Measurements from ENCODE around the gene VPS37D. TPM values are rescaled to one million over a fixed set of nuclear protein-coding genes. Genes with fewer than 3 reads are reported as not detected.
"Not testable (repeated sequence)": the region's sequence is repeated elsewhere in the genome, so short reads cannot be mapped to it uniquely, and the experiment has no call there.

VPS37D gene
- total and polyA plus RNA-seq, 3 experiments from 2014 or later, result 0.17 to 0.18 TPM; not detected in 1

DNA sequence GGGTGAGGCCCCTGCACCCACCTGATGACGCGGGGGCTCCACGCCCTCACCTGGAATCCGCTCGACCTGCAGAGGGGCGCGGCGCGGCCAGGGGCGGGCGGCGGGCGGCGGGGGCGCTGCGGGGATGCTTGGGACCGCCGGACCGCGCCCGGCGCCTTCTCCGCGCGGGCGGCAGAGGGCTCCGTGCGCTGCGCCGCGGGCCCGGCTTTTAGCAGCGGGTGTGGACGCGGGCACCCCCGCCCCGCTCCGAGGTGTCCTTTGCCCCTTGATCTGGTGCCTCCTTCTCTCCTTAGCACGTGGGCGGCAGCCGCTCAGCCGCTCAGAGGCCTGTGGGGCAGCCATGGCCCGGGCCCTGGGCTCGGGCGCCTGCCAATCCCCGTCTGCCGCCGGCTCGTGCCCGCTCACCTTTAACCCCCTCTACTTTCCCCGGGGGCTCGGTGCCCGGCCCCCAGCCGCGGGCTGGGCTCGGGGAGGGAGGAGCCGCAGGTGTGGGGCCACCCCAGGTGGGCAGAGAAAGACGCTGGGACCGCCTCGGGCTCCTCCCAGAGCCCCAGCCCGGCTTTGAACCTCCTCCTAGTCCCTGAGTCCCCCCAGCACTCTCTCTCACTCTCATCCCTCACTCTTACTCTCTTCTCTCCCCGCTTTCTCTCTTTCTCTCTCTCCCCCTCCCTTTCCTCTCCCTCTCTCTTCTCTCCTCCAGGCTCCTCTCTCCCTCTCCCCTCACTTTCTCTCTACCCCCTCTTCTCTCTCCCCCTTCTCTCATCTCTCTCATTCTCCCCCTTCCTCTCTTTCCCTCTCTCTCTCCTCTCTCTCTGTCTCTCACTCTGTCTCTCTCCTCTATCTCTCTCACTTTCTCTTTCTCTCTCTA is 19.7 kb upstream of the VPS37D start:
- Histone ChIP-seq H3K27me3 (ENCODE audit: insufficient read depth, low read length, poor library complexity, severe bottlenecking) (peaks cover 34% of the 10 kb centered on the region), H3K4me1 (ENCODE audit: insufficient read depth, low read length) (peaks cover 7% of the 10 kb centered on the region), H3K27ac (ENCODE audit: low read depth, low read length) (no peak overlapping the region), H3K9me3 (ENCODE audit: low read length) (no peaks in the 10 kb centered on the region), H3K36me3 (ENCODE audit: insufficient read depth, low read length) (no peaks in the 10 kb centered on the region), H3K4me3 (ENCODE audit: low read length) (no peak overlapping the region)
- H3K27ac Mint-ChIP-seq, result peak overlapping the region in 1 of 8 donors; percentile 34
- H3K36me3 Mint-ChIP-seq, result peaks cover 0 to 2% (median 0%) of the 10 kb centered on the region in 3 donors
- peaks cover 45 to 71% of the 10 kb centered on the region in 2 donors for H3K27me3 Mint-ChIP-seq
- ChIA-PET POLR2A (no interaction called here), CTCF (no interaction called here)
- peak in 3 of 5 donors; percentile 12 to 35 (median 23) for DNase-seq
- H3K9me3 Mint-ChIP-seq, result no peaks in the 10 kb centered on the region
- H3K4me1 Mint-ChIP-seq, result peaks cover 7 to 12% (median 9%) of the 10 kb centered on the region in 3 donors
- H3K4me3 Mint-ChIP-seq, result peak overlapping the region in 6 of 7 donors; percentile 51 to 78 (median 68)

DNA sequence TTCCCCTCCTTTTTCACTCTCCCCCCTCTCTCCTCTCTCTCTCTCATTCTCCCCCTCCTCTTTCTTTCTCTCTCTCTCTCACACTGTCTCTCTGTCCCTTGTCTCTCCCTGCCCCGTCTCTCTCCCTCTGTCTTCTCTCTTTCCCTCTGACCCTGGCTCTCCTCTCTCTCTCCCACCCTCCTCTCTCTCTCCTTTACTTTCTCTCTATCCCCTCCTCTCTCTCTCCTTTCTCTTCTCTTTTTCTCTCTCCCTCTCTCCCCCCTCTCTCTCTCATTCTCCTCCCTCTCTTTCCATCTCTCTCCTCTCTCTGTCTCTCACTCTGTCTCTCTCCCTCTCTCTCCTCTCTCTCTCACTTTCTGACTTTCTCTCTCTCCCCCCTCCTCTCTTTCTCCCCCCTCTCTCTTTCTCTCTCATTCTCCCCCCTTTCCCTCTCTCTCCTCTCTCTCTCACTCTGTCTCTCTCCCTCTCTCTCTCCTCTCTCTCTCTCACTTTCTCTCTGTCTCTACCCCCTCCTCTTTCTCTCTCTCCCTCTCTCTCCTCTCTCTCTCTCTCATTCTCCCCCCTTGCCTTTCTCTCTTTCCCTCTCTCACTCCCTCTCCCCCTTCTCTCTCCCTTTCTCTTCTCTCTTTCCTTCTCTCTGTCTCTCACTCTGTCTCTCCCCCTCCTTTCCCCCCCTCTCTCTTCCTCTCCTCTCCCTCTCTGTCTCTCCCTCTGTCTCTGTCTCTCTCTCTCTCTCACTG is 18.9 kb upstream of the VPS37D start:
- peak overlapping the region in 1 of 8 donors; percentile 54 for H3K27ac Mint-ChIP-seq

DNA sequence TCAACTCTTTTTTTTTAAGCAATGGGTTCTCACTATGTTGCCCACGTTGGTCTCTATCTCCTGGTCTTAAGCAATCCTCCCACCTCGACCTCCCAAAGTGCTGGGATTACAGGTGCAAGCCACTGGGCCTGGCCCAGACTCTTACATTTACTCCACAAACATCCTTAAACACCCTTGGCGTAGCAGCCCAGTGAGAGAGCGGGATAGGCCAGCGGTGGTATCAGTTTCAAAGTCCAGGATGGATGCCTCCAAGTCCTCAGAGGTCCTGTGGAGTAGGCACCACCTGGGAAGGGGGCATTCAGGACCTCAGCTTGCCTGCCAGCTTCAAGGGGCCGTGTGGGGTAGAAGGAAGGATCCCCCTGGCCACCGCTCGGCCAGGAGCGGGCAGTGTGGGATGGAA is 18.1 kb upstream of the VPS37D start:
- H3K9me3 Mint-ChIP-seq, result no peaks in the 10 kb centered on the region
- peak overlapping the region in 2 of 7 donors; percentile 30 to 49 for H3K4me3 Mint-ChIP-seq

More for the DNA sequence above, 18.9 kb upstream of the VPS37D start:
- no peaks in the 10 kb centered on the region for H3K9me3 ChIP-seq (ENCODE audit: low read length)
- Mint-ChIP-seq H3K4me1 (peaks cover 7 to 12% (median 9%) of the 10 kb centered on the region in 3 donors), H3K36me3 (peaks cover 0 to 2% (median 0%) of the 10 kb centered on the region in 3 donors), H3K4me3 (peak overlapping the region in 5 of 7 donors; percentile 52 to 78 (median 69)), H3K27me3 (peaks cover 47 to 75% of the 10 kb centered on the region in 2 donors), H3K9me3 (no peaks in the 10 kb centered on the region)
- H3K4me1 ChIP-seq (ENCODE audit: insufficient read depth, low read length), result peaks cover 7% of the 10 kb centered on the region
- CTCF ChIA-PET, result no interaction called here
- H3K27ac ChIP-seq (ENCODE audit: low read depth, low read length), result no peak overlapping the region
- POLR2A ChIA-PET, result no interaction called here
- no peak overlapping the region for H3K4me3 ChIP-seq (ENCODE audit: low read length)
- H3K27me3 ChIP-seq (ENCODE audit: insufficient read depth, low read length, poor library complexity, severe bottlenecking), result peaks cover 34% of the 10 kb centered on the region
- no peaks in the 10 kb centered on the region for H3K36me3 ChIP-seq (ENCODE audit: insufficient read depth, low read length)
- no peak for DNase-seq

DNA sequence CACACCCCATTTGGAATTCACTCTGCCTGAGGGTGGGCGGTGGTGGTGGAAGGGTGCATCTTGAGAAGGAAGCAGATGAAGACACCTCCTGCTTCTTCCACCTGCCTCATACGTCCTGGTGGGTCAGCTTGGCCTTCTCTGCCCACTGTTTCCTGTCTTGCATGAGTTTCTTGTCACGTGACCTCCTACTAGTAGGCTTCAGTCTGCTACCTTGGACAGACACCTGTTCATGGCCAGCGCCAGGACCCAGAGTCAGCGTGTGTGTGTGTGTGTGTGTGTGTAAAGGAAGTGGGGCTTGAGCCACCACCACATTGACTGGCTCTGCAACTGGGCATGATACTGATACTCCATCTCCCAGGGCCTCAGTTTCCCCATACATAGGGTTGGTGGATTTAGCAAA is 17.1 kb upstream of the VPS37D start:
- Histone ChIP-seq H3K9me3 (ENCODE audit: low read length) (no peaks in the 10 kb centered on the region), H3K27ac (ENCODE audit: low read depth, low read length) (no peak overlapping the region), H3K4me1 (ENCODE audit: insufficient read depth, low read length) (peaks cover 7% of the 10 kb centered on the region), H3K36me3 (ENCODE audit: insufficient read depth, low read length) (no peaks in the 10 kb centered on the region), H3K4me3 (ENCODE audit: low read length) (no peak overlapping the region), H3K27me3 (ENCODE audit: insufficient read depth, low read length, poor library complexity, severe bottlenecking) (peaks cover 34% of the 10 kb centered on the region)
- H3K4me3 Mint-ChIP-seq, result no peak overlapping the region
- CTCF ChIA-PET, result no interaction called here
- H3K9me3 Mint-ChIP-seq, result no peaks in the 10 kb centered on the region
- peaks cover 38 to 73% of the 10 kb centered on the region in 2 donors for H3K27me3 Mint-ChIP-seq
- peaks cover 7 to 12% (median 9%) of the 10 kb centered on the region in 3 donors for H3K4me1 Mint-ChIP-seq
- POLR2A ChIA-PET, result no interaction called here
- no peak overlapping the region for H3K27ac Mint-ChIP-seq
- no peak for DNase-seq
- no peaks in the 10 kb centered on the region for H3K36me3 Mint-ChIP-seq

More for the DNA sequence above, 18.1 kb upstream of the VPS37D start:
- no peaks in the 10 kb centered on the region for H3K36me3 ChIP-seq (ENCODE audit: insufficient read depth, low read length)
- ChIA-PET POLR2A (no interaction called here), CTCF (no interaction called here)
- Mint-ChIP-seq H3K27me3 (peaks cover 43 to 73% of the 10 kb centered on the region in 2 donors), H3K36me3 (no peaks in the 10 kb centered on the region), H3K4me1 (peaks cover 7 to 12% (median 9%) of the 10 kb centered on the region in 3 donors), H3K27ac (no peak overlapping the region)
- H3K27me3 ChIP-seq (ENCODE audit: insufficient read depth, low read length, poor library complexity, severe bottlenecking), result peaks cover 34% of the 10 kb centered on the region
- H3K9me3 ChIP-seq (ENCODE audit: low read length), result no peaks in the 10 kb centered on the region
- no peak overlapping the region for H3K4me3 ChIP-seq (ENCODE audit: low read length)
- DNase-seq, result no peak
- peaks cover 7% of the 10 kb centered on the region for H3K4me1 ChIP-seq (ENCODE audit: insufficient read depth, low read length)
- no peak overlapping the region for H3K27ac ChIP-seq (ENCODE audit: low read depth, low read length)

DNA sequence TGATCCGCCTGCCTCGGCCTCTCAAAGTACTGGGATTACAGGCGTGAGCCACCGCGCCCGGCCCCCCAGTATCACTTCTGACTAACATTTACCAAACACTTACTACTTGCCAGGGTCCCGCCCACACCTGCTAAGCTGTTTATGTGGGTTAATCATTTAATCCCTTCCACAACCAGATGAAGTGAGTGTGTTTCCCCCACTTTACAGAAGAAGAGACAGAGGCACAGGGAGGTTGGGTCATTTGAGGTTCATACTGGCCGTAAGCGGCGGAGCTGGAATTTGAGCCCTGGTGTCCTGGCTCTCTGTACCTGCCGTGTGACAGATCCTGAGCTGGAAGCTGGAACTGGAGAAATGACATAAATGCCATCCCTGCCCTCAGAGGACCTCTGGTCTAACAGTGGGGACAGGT is 15.1 kb upstream of the VPS37D start:
- Histone ChIP-seq H3K9me3 (ENCODE audit: low read length) (no peaks in the 10 kb centered on the region), H3K27me3 (ENCODE audit: insufficient read depth, low read length, poor library complexity, severe bottlenecking) (peaks cover 19% of the 10 kb centered on the region), H3K4me1 (ENCODE audit: insufficient read depth, low read length) (peaks cover 7% of the 10 kb centered on the region), H3K36me3 (ENCODE audit: insufficient read depth, low read length) (no peaks in the 10 kb centered on the region), H3K27ac (ENCODE audit: low read depth, low read length) (no peak overlapping the region), H3K4me3 (ENCODE audit: low read length) (no peak overlapping the region)
- Mint-ChIP-seq H3K27me3 (peaks cover 28 to 60% of the 10 kb centered on the region in 2 donors), H3K4me1 (peaks cover 7 to 12% (median 9%) of the 10 kb centered on the region in 3 donors), H3K36me3 (no peaks in the 10 kb centered on the region), H3K4me3 (no peak overlapping the region), H3K9me3 (no peaks in the 10 kb centered on the region), H3K27ac (peak overlapping the region in 1 of 8 donors; percentile 39)
- DNase-seq, result no peak
- POLR2A ChIA-PET, result no interaction called here
- CTCF ChIA-PET, result interaction anchor here (0.9 to 1.3 kb wide), 2 partner anchors 9 to 46 kb away, joined by 3 read pairs; no protein-coding TSS in a partner anchor

DNA sequence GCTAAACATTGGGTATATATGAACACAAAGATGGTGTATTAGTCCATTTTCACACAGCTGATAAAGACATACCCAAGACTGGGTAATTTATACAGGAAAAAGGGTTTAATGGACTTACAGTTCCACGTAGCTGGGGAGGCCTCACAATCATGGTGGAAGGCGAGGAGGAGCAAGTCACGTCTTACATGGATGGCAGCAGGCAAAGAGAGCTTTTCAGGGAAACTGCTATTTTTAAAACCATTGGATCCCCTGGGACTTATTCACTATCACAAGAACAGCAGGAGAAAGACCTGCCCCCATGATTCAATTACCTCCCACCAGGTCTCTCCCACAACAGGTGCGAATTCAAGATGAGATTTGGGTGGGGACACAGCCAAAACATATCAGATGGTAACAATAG is 12.3 kb upstream of the VPS37D start:
- H3K4me1 Mint-ChIP-seq; H3K36me3 Mint-ChIP-seq; H3K27ac Mint-ChIP-seq; H3K36me3 ChIP-seq (ENCODE audit: insufficient read depth, low read length); POLR2A ChIA-PET; H3K27ac ChIP-seq (ENCODE audit: low read depth, low read length); H3K9me3 Mint-ChIP-seq; H3K9me3 ChIP-seq (ENCODE audit: low read length); H3K4me1 ChIP-seq (ENCODE audit: insufficient read depth, low read length); H3K4me3 Mint-ChIP-seq; CTCF ChIA-PET; DNase-seq; H3K27me3 ChIP-seq (ENCODE audit: insufficient read depth, low read length, poor library complexity, severe bottlenecking); H3K4me3 ChIP-seq (ENCODE audit: low read length): not testable (repeated sequence)
- H3K27me3 Mint-ChIP-seq, result peaks cover 18 to 45% of the 10 kb centered on the region in 2 donors

DNA sequence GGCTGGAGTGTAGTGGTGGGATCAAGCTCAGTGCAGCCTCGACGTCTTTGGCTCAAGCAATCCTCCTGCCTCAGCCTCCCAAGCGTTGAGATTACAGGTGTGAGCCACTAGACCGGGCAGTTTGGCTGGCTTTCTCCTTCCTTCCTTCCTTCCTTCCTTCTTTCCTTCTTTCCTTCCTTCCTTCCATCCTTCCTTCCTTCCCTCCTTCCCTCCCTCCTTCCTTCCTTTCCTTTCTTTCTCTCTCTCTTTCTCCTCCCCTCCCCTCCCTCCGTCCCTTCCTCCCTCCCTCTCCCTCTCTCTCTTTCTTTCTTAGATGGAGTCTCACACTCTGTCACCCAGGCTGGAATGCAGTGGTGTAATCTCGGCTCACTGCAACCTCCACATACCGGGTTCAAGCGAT is 7.6 kb upstream of the VPS37D start:
- H3K9me3 Mint-ChIP-seq, result peaks cover 0 to 9% (median 4%) of the 10 kb centered on the region in 5 donors
- H3K4me1 ChIP-seq (ENCODE audit: insufficient read depth, low read length), result no peaks in the 10 kb centered on the region
- no peak overlapping the region for H3K4me3 ChIP-seq (ENCODE audit: low read length)
- H3K27me3 ChIP-seq (ENCODE audit: insufficient read depth, low read length, poor library complexity, severe bottlenecking), result peaks cover 4% of the 10 kb centered on the region
- CTCF ChIA-PET, result no interaction called here
- DNase-seq, result no peak
- H3K36me3 ChIP-seq (ENCODE audit: insufficient read depth, low read length), result no peaks in the 10 kb centered on the region
- peaks cover 0 to 7% (median 1%) of the 10 kb centered on the region in 3 donors for H3K36me3 Mint-ChIP-seq
- H3K27me3 Mint-ChIP-seq, result peaks cover 26 to 45% of the 10 kb centered on the region in 2 donors
- no peak overlapping the region for H3K4me3 Mint-ChIP-seq
- no peak overlapping the region for H3K27ac ChIP-seq (ENCODE audit: low read depth, low read length)
- no peaks in the 10 kb centered on the region for H3K4me1 Mint-ChIP-seq
- H3K27ac Mint-ChIP-seq, result no peak overlapping the region
- POLR2A ChIA-PET, result no interaction called here
- H3K9me3 ChIP-seq (ENCODE audit: low read length), result no peaks in the 10 kb centered on the region

DNA sequence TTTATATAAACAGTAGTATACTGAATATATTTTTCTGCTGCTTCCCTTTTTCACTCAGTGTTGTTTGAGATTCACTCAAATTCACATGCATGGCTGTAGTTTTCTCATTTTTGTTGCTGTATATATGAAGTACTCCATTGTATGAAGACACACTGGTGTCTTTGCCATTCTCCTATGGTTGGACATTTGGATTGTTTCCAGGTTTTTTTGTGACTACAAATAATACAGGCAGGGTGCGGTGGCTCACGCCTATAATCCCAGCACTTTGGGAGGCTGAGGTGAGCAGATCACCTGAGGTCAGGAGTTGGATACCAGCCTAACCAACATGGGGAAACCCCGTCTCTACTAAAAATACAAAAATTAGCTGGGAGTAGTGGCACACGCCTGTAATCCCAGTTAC is 7.0 kb upstream of the VPS37D start:
- H3K27ac Mint-ChIP-seq; H3K4me3 ChIP-seq (ENCODE audit: low read length); H3K27ac ChIP-seq (ENCODE audit: low read depth, low read length); H3K9me3 Mint-ChIP-seq; H3K36me3 ChIP-seq (ENCODE audit: insufficient read depth, low read length); H3K4me1 Mint-ChIP-seq; DNase-seq; H3K36me3 Mint-ChIP-seq; H3K4me1 ChIP-seq (ENCODE audit: insufficient read depth, low read length); H3K4me3 Mint-ChIP-seq; H3K27me3 ChIP-seq (ENCODE audit: insufficient read depth, low read length, poor library complexity, severe bottlenecking); H3K9me3 ChIP-seq (ENCODE audit: low read length); POLR2A ChIA-PET: not testable (repeated sequence)
- peaks cover 28 to 44% of the 10 kb centered on the region in 2 donors for H3K27me3 Mint-ChIP-seq
- CTCF ChIA-PET, result interaction anchor here (1.6 kb wide), 1 partner anchor 57 kb away, joined by 3 read pairs; no protein-coding TSS in a partner anchor
